ENCODE results near the gene LTB4R2.
A peak's percentile ranks its signal among the peaks of the same experiment; 100 is the strongest.
"Not testable (repeated sequence)": the region's sequence is repeated elsewhere in the genome, so short reads cannot be mapped to it uniquely, and the experiment has no call there.

Gene LTB4R2

GRCh38 chr14:24349742-24350141 is 39.8 kb downstream of the LTB4R2 start:
- TF ChIP-seq CTCF (IDR thresholded peaks at IDR 0.05; ENCODE audit: control insufficient read depth, insufficient read depth, low read depth, low read length, missing control alignments) = no peak
- H3K4me3 ChIP-seq (ENCODE audit: control insufficient read depth, low read depth, low read length) = no peak overlapping the region
- DNase-seq (ENCODE audit: low read depth) = no peak

GRCh38 chr14:24351517-24351916 is 41.6 kb downstream of the LTB4R2 start:
- DNase-seq (ENCODE audit: low read depth) = no peak
- H3K4me3 ChIP-seq (ENCODE audit: control insufficient read depth, low read depth, low read length) = no peak overlapping the region
- peak; percentile 20 for TF ChIP-seq CTCF (IDR thresholded peaks at IDR 0.05; ENCODE audit: control insufficient read depth, insufficient read depth, low read depth, low read length, missing control alignments)

GRCh38 chr14:24353559-24354481 is 43.9 kb downstream of the LTB4R2 start:
- no peak overlapping the region for H3K4me3 ChIP-seq (ENCODE audit: control insufficient read depth, low read depth, low read length)
- DNase-seq (ENCODE audit: low read depth) = no peak
- TF ChIP-seq CTCF (IDR thresholded peaks at IDR 0.05; ENCODE audit: control insufficient read depth, insufficient read depth, low read depth, low read length, missing control alignments) = no peak

- H3K4me3 ChIP-seq (ENCODE audit: control insufficient read depth, low read depth, low read length); DNase-seq (ENCODE audit: low read depth): not testable (repeated sequence)
Observed at GRCh38 chr14:24354482-24354825, 44.5 kb downstream of the LTB4R2 start.

GRCh38 chr14:24355009-24355408 is 45.1 kb downstream of the LTB4R2 start:
- no peak overlapping the region for H3K4me3 ChIP-seq (ENCODE audit: control insufficient read depth, low read depth, low read length)
- DNase-seq (ENCODE audit: low read depth) = no peak
- no peak for TF ChIP-seq CTCF (IDR thresholded peaks at IDR 0.05; ENCODE audit: control insufficient read depth, insufficient read depth, low read depth, low read length, missing control alignments)

- no peak for TF ChIP-seq CTCF (IDR thresholded peaks at IDR 0.05; ENCODE audit: control insufficient read depth, insufficient read depth, low read depth, low read length, missing control alignments)
- no peak for DNase-seq (ENCODE audit: low read depth)
- H3K4me3 ChIP-seq (ENCODE audit: control insufficient read depth, low read depth, low read length) = no peak overlapping the region
Observed at GRCh38 chr14:24356208-24356607, 46.3 kb downstream of the LTB4R2 start.

- TF ChIP-seq CTCF (IDR thresholded peaks at IDR 0.05; ENCODE audit: control insufficient read depth, insufficient read depth, low read depth, low read length, missing control alignments) = no peak
- DNase-seq (ENCODE audit: low read depth) = no peak
- H3K4me3 ChIP-seq (ENCODE audit: control insufficient read depth, low read depth, low read length) = no peak overlapping the region
Observed at GRCh38 chr14:24360281-24360680, 50.3 kb downstream of the LTB4R2 start.
